GM12878 (cell line): ENCODE measurements around the gene MACF1. TPM values are rescaled to one million over a fixed set of nuclear protein-coding genes. Genes with fewer than 3 reads are reported as not detected.

ENCODE experiments used
- ATAC-seq: fragments of 200-7000 bp; cut with Tn5 transposase; 3 replicates; pipeline ENCODE4 v1.9.1; 2020; ENCODE audit warnings: mild to moderate bottlenecking, moderate library complexity
- BruUV-seq: library from RNA; stranded (reverse); fragments of 400-500 nt; replicated peaks from 2 replicates; lab custom pipeline; 2021; lab: Mats Ljungman, UMichigan
- CTCF ChIA-PET: fragments of 300-600 bp; sonication (Branson Sonifier 250); formaldehyde crosslinking; extraction: SDS; loops from one replicate; lab custom pipeline; 2021; ENCODE audit warnings: inconsistent platforms; lab: Yijun Ruan, JAX
- POLR2A ChIA-PET: fragments of 350-600 bp; formaldehyde crosslinking; extraction: SDS; loops from one replicate; lab custom pipeline; 2021; ENCODE audit warnings: inconsistent platforms; lab: Charles Lee
- RAD21 ChIA-PET: fragments of 300-600 bp; sonication (Branson Sonifier 250); formaldehyde crosslinking; loops from one replicate; lab custom pipeline; 2023; ENCODE audit warnings: antibody characterized with exemption; ENCODE audit not compliant: unreplicated experiment; lab: Charles Lee
- SMC1A ChIA-PET: fragments of 300-600 bp; sonication (Branson Sonifier 250); formaldehyde crosslinking; loops from one replicate; lab custom pipeline; 2023; ENCODE audit not compliant: unreplicated experiment, uncharacterized antibody; lab: Charles Lee
- DNase-seq: peaks from one replicate; pipeline ENCODE4 v3.0.0-alpha.2; 2011; ENCODE audit warnings: low read depth, low spot score
- FAIRE-seq: peaks from 3 replicates; lab custom pipeline; 2011; peaks lifted over from hg19 to GRCh38; lab: Jason Lieb, UNC
- H2AFZ ChIP-seq: 2 replicates; pipeline ENCODE4 v1.6.0; 2011; ENCODE audit warnings: low read depth, low read length, control low read depth; ENCODE audit not compliant: control insufficient read depth
- H3K27ac ChIP-seq: 2 replicates; pipeline ENCODE4 v1.5.1; 2011; ENCODE audit warnings: control low read depth; ENCODE audit not compliant: control insufficient read depth, insufficient read depth
- H3K27me3 ChIP-seq, 2 experiments: replicated peaks in 1 of 2; 2 replicates each; pipeline versions ENCODE4 v1.6.0 to v1.6.1; 2011; ENCODE audit warnings: low read length in 1 of 2; ENCODE audit not compliant: control insufficient read depth in 2 of 2, insufficient read depth in 2 of 2
- H3K36me3 ChIP-seq, 2 experiments: 2 replicates each; pipeline ENCODE4 v1.5.1; 2011; ENCODE audit warnings: low read length in 1 of 2; ENCODE audit not compliant: control insufficient read depth in 2 of 2, insufficient read depth in 2 of 2
- H3K4me1 ChIP-seq: 2 replicates; pipeline ENCODE4 v1.6.1; 2011; ENCODE audit warnings: mild to moderate bottlenecking, low read length, moderate library complexity, mixed read lengths; ENCODE audit not compliant: control insufficient read depth, insufficient read depth
- H3K4me2 ChIP-seq: 2 replicates; pipeline ENCODE4 v1.6.0; 2011; ENCODE audit warnings: control low read depth; ENCODE audit not compliant: control insufficient read depth, insufficient read depth
- H3K4me3 ChIP-seq: fragments of 200-600 bp; sonication (generic); 2 replicates; pipeline ENCODE4 v1.5.1; 2016
- H3K79me2 ChIP-seq: 2 replicates; pipeline ENCODE4 v1.6.0; 2011; ENCODE audit warnings: low read length; ENCODE audit not compliant: control insufficient read depth, insufficient read depth
- H3K9ac ChIP-seq: 2 replicates; pipeline ENCODE4 v1.8.0; 2011; ENCODE audit warnings: low read length, control low read depth, mixed read lengths; ENCODE audit not compliant: control insufficient read depth, insufficient read depth
- H3K9me3 ChIP-seq: replicated peaks from 3 replicates; pipeline ENCODE4 v1.5.1; 2011; ENCODE audit warnings: mild to moderate bottlenecking, low read length; ENCODE audit not compliant: control insufficient read depth, insufficient read depth
- H4K20me1 ChIP-seq: 2 replicates; pipeline ENCODE4 v1.6.0; 2011; ENCODE audit not compliant: control insufficient read depth, insufficient read depth
- CHD2 ChIP-seq: IDR thresholded peaks from 2 replicates; pipeline ENCODE4 v1.6.1; 2011; ENCODE audit warnings: low read depth, low read length, improper control_type of control experiment, borderline replicate concordance
- EED ChIP-seq: sonication (generic); IDR thresholded peaks from 2 replicates; pipeline ENCODE4 v1.6.1; 2016; ENCODE audit warnings: antibody characterized with exemption, low read depth
- IRF4 ChIP-seq: IDR thresholded peaks from 2 replicates; pipeline ENCODE4 v1.6.1; 2011; ENCODE audit warnings: low read depth, low read length
- MEF2B ChIP-seq: fragments of 450-650 bp; IDR thresholded peaks from 2 replicates; pipeline ENCODE4 v1.6.1; 2018; ENCODE audit warnings: mild to moderate bottlenecking, moderate library complexity; ENCODE audit not compliant: partially characterized antibody, poor library complexity, severe bottlenecking
- NFIC ChIP-seq: IDR thresholded peaks from 2 replicates; pipeline ENCODE4 v1.6.1; 2012; ENCODE audit warnings: low read depth, mild to moderate bottlenecking, inconsistent platforms, low read length, moderate library complexity
- POLR2A ChIP-seq: IDR thresholded peaks from 2 replicates; pipeline ENCODE4 v1.6.1; 2011; ENCODE audit warnings: low read depth, mild to moderate bottlenecking, low read length
- RAD21 ChIP-seq: IDR thresholded peaks from 2 replicates; pipeline ENCODE4 v1.6.1; 2011; ENCODE audit warnings: mild to moderate bottlenecking, low read depth, low read length, moderate library complexity; ENCODE audit not compliant: insufficient read depth
- ZZZ3 ChIP-seq: IDR thresholded peaks from 2 replicates; pipeline ENCODE4 v1.6.1; 2011; ENCODE audit warnings: low read depth; ENCODE audit not compliant: control insufficient read depth, insufficient read length
- WGBS: methylation state at CpG from one replicate; pipeline ENCODE4 v1.1.6; 2016; ENCODE audit warnings: low lambda C conversion rate; ENCODE audit not compliant: insufficient replicate concordance, insufficient coverage; ENCODE audit errors: missing lambda C conversion rate; 5-methylcytosine and 5-hydroxymethylcytosine counted together
- in situ Hi-C: fragments of 300-500 bp; cut with MboI; formaldehyde crosslinking; loops from 9 replicates; pipeline ENCODE4 v1.14.3; 2018; ENCODE audit warnings: mixed read lengths
- intact Hi-C: fragments of 100-400 bp; cut with micrococcal nuclease; formaldehyde crosslinking; loops from one replicate; pipeline ENCODE4 v1.14.2; 2022; ENCODE audit not compliant: unreplicated experiment
- polyA plus RNA-seq, 11 experiments: library from polyadenylated mRNA; depleted of rRNA in 4 of 11; unstranded in 6 of 11; stranded (reverse) in 5 of 11; fragments of >200 nt; fragmentation: Nextera tagmentation in 4 of 11; fragmentation: Illumina TruSeq in 1 of 11; extraction: Ambion mirVana in 4 of 11; extraction: Trizol in 1 of 11; gene quantifications; 1 replicate in 1 of 11; 2 replicates in 10 of 11; pipeline versions ENCODE4 v1.2.1 to v1.2.3, GENCODE V29; 2011 to 2016; ENCODE audit warnings: inconsistent platforms in 2 of 11, missing spikeins in 2 of 11, low read depth in 1 of 11
- total RNA-seq, 4 experiments: library from RNA; depleted of rRNA in 3 of 4; stranded (reverse); fragments of >200 nt in 3 of 4; fragmentation: Illumina TruSeq in 1 of 4; extraction: Trizol in 1 of 4; gene quantifications; 2 replicates each; pipeline versions ENCODE4 v1.2.1 to v1.2.3, GENCODE V29; 2013 to 2021
- TF ChIP-seq, protein P1 (sequence below): IDR thresholded peaks from 2 replicates; pipeline ENCODE4 v1.6.1; 2011; ENCODE audit warnings: low read depth, mild to moderate bottlenecking, low read length, moderate library complexity, borderline replicate concordance; ENCODE audit errors: extremely low read depth
- TF ChIP-seq, protein P2 (sequence below): fragments of 450-650 bp; IDR thresholded peaks from 2 replicates; pipeline ENCODE4 v1.6.1; 2017; ENCODE audit warnings: mild to moderate bottlenecking
- TF ChIP-seq, protein P3 (sequence below): fragments of 450-650 bp; IDR thresholded peaks from 2 replicates; pipeline ENCODE4 v1.6.1; 2018; ENCODE audit warnings: mild to moderate bottlenecking, low read depth, moderate library complexity; ENCODE audit not compliant: partially characterized antibody

Gene MACF1
- total and polyA plus RNA-seq, 10 of the 15 experiments (the other 5 are each of a cell fraction or from before 2014, with no cell fraction given), result 15.5 to 201 (median 76.9) TPM

DNA sequence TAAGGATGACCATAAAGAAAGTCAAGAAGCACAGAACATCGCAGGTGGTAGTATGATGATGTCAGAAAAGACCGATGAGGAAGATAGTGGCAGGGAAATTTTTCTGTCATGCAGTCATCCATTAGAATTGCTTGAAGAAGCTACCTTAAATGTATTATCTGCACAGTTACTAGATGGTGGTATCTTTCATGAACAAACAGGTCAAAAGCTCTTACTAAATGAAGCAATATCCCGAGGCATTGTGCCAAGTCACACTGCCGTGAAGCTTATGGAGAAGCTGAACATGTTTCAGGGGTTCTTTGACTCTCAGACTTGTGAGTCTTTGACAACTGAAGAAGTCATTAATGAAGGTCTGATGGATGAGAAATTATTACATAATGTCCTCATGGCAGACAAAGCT lies 128.8 kb downstream of the MACF1 start (continued):
- TF ChIP-seq MEF2B, result no peak

DNA sequence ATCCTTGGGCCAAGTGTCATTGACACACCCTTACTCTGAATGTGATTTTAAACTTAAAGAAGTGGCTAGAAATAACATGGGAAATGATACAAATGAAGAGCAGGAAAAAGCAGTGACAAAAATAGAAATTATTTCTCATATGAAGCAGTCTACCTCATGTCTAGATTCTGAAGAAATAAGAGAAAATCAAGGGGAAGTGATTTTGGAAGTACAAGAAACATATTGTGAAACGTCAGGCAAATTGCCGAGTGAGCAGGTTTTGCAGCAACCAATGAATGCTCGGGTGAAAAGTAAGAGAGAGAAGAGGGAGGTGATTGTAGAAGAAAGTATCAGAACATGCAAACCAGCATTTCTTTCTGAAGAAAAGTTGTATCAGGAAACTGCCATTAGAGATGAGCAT lies 130.7 kb downstream of the MACF1 start:
- Histone ChIP-seq H3K36me3 (peaks cover 16 to 47% of the 10 kb centered on the region in 2 experiments), H3K9me3 (no peaks in the 10 kb centered on the region), H3K4me3 (no peak overlapping the region), H3K4me1 (no peaks in the 10 kb centered on the region; the same call in 1 of the 2 replicates), H3K79me2 (no peaks in the 10 kb centered on the region), H3K27ac (no peak overlapping the region), H3K9ac (no peak overlapping the region), H3K4me2 (no peak overlapping the region), H4K20me1 (no peaks in the 10 kb centered on the region), H3K27me3 (no peaks in the 10 kb centered on the region), H2AFZ (no peak overlapping the region)
- WGBS, result 100% methylated on average over 3 of the region's 3 CpGs
- ChIA-PET CTCF (interaction anchor here (2.2 kb wide), 1 partner anchor 8 kb away, joined by 5 read pairs; no protein-coding TSS in a partner anchor), RAD21 (no interaction called here), POLR2A (no interaction called here), SMC1A (no interaction called here)
- BruUV-seq, result TSS peak; percentile 6
- FAIRE-seq, result no peak
- DNase-seq, result no peak
- in situ Hi-C loops, result no loop called here
- no peak for ATAC-seq
- intact Hi-C loops, result no loop called here
- TF ChIP-seq RAD21 (no peak), POLR2A (no peak), IRF4 (no peak)
- TF ChIP-seq, protein P1, sequence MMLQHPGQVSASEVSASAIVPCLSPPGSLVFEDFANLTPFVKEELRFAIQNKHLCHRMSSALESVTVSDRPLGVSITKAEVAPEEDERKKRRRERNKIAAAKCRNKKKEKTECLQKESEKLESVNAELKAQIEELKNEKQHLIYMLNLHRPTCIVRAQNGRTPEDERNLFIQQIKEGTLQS, result no peak

DNA sequence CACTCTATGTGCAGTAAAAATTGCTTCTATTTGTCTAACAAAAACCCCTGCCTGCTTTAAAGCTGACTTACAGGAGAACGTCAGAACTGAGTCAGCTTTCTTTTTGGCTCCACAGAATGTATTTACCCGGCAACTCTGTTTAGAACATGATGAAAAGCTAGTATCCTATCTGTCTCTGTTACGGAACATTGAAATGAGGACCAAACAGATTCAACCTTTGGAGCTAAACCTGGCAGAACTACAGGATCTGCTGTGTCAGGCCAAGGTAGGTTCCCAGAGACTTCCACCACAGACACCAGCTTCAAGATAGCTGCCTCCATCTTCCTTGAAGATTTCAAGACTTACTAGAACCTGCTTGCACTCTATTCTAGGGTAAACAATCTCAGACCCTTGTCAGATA lies 132.6 kb downstream of the MACF1 start:
- BruUV-seq, result no TSS peak
- no peak for DNase-seq
- H3K4me2 ChIP-seq, result no peak overlapping the region
- no peak for ATAC-seq
- SMC1A ChIA-PET, result interaction anchor here (1.0 to 1.3 kb wide), 3 partner anchors 12 to 145 kb away, joined by 3 to 9 read pairs (median 6); no protein-coding TSS in a partner anchor
- H3K36me3 ChIP-seq, result peaks cover 12 to 30% of the 10 kb centered on the region in 2 experiments
- intact Hi-C loops, result no loop called here
- no peak overlapping the region for H2AFZ ChIP-seq
- FAIRE-seq, result no peak
- no peak overlapping the region for H3K4me3 ChIP-seq
- RAD21 ChIA-PET, result interaction anchor here (1.3 kb wide), 1 partner anchor 145 kb away, joined by 3 read pairs; no protein-coding TSS in a partner anchor
- no peaks in the 10 kb centered on the region for H3K9me3 ChIP-seq
- CTCF ChIA-PET, result interaction anchor here (0.8 to 2.2 kb wide), 5 partner anchors 10 to 239 kb away, joined by 3 to 7 read pairs (median 4); no protein-coding TSS in a partner anchor
- no peaks in the 10 kb centered on the region for H3K4me1 ChIP-seq
- H3K9ac ChIP-seq, result no peak overlapping the region
- no peaks in the 10 kb centered on the region for H3K27me3 ChIP-seq
- no peak overlapping the region for H3K27ac ChIP-seq
- no peaks in the 10 kb centered on the region for H4K20me1 ChIP-seq
- no peaks in the 10 kb centered on the region for H3K79me2 ChIP-seq
- in situ Hi-C loops, result no loop called here
- WGBS, result 92% methylated on average over 3 of the region's 3 CpGs
- POLR2A ChIA-PET, result no interaction called here
- TF ChIP-seq NFIC (no peak), CHD2 (no peak), ZZZ3 (no peak), EED (no peak)
- TF ChIP-seq, protein P2, sequence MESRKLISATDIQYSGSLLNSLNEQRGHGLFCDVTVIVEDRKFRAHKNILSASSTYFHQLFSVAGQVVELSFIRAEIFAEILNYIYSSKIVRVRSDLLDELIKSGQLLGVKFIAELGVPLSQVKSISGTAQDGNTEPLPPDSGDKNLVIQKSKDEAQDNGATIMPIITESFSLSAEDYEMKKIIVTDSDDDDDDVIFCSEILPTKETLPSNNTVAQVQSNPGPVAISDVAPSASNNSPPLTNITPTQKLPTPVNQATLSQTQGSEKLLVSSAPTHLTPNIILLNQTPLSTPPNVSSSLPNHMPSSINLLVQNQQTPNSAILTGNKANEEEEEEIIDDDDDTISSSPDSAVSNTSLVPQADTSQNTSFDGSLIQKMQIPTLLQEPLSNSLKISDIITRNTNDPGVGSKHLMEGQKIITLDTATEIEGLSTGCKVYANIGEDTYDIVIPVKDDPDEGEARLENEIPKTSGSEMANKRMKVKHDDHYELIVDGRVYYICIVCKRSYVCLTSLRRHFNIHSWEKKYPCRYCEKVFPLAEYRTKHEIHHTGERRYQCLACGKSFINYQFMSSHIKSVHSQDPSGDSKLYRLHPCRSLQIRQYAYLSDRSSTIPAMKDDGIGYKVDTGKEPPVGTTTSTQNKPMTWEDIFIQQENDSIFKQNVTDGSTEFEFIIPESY, result no peak
- TF ChIP-seq, protein P3, sequence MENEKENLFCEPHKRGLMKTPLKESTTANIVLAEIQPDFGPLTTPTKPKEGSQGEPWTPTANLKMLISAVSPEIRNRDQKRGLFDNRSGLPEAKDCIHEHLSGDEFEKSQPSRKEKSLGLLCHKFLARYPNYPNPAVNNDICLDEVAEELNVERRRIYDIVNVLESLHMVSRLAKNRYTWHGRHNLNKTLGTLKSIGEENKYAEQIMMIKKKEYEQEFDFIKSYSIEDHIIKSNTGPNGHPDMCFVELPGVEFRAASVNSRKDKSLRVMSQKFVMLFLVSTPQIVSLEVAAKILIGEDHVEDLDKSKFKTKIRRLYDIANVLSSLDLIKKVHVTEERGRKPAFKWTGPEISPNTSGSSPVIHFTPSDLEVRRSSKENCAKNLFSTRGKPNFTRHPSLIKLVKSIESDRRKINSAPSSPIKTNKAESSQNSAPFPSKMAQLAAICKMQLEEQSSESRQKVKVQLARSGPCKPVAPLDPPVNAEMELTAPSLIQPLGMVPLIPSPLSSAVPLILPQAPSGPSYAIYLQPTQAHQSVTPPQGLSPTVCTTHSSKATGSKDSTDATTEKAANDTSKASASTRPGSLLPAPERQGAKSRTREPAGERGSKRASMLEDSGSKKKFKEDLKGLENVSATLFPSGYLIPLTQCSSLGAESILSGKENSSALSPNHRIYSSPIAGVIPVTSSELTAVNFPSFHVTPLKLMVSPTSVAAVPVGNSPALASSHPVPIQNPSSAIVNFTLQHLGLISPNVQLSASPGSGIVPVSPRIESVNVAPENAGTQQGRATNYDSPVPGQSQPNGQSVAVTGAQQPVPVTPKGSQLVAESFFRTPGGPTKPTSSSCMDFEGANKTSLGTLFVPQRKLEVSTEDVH, result no peak
